HG02610 (cell line): ENCODE measurements around the gene ZNF664.

ENCODE experiments used
- ATAC-seq: cut with Tn5 transposase; IDR thresholded peaks from one replicate; pipeline ENCODE4 v1.9.1; 2021; ENCODE audit warnings: mild to moderate bottlenecking, moderate library complexity; ENCODE audit not compliant: unreplicated experiment

ZNF664 gene

DNA sequence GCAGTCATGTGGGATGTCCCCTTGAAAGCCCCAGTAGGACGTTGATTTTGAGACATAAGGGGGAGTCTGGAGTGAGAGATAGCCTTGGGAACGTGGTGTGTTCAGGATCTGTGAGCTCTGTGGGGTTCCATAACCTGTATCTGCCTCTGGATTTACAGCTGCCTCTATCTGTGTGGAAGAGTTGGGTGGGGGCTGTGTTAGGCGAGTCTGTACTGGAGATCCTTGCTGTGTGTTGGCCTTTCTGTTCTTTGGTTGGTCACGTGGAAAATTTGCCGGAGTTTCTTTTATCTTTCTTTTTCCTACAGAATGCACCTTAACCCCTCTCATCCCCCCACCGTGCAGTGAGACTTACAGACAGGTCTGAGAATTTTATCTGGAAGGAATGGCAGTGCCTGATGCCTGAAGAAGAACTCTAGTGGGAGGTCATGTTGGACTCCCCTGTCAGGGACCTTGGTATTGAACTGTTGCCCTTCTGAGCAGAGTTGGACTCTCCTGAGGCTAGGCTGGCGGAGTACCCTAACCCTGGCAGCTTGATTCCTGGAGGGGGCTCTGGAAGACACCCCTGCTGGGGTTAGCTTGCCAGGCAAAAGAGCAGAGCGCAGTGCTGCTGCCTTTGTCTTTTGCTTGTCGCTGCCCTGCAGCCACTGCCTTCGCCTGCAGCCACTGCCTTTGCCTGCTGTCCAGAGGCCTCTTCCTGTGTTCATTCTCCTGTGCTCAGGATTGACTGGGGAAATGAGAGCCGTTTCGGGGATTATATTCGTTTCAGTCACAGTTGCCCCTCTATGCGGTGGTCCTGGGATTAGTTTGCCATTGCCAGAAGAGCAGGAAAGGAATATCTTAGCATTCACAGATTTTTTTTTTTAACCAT is 34.1 kb downstream of the ZNF664 start:
- no peak for ATAC-seq

DNA sequence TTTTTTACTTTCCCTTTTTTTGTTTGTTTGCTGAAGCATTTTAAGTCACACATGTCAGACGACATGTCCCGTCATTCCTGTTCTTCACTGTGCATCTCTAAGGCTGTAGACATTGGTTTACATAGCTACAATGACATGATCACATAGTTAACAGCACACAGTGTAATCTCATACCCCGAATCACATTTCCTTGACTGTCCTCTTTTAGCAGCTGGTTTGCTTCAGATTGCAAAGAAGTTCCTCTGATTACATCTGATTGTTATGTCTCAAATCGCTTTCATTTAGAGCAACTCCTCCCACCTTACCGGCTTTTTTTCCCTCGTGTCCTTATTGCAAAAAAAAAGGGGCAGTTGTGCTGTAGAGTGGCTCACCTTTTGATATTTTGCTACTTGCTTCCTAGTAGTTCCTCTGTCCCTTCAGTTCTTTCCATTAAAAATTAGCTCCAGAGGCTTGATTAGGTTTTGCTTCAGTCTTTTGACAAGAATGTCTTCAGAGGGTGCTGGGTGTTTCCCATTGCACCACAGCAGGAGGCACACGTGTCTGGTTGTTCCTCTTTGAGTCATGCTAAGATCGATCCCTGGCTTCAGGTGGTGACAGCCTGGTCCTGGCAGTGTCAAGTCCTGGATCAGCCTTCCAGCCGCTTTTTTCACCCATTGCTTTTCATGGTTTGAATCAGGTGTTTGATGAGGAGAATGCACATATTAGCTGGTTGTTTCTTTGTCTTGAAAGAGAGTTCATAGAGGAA is 35.0 kb downstream of the ZNF664 start:
- no peak for ATAC-seq

- no peak for ATAC-seq
These were observed 35.6 kb downstream of the ZNF664 start for GRCh38 chr12:124008595-124008994.

DNA sequence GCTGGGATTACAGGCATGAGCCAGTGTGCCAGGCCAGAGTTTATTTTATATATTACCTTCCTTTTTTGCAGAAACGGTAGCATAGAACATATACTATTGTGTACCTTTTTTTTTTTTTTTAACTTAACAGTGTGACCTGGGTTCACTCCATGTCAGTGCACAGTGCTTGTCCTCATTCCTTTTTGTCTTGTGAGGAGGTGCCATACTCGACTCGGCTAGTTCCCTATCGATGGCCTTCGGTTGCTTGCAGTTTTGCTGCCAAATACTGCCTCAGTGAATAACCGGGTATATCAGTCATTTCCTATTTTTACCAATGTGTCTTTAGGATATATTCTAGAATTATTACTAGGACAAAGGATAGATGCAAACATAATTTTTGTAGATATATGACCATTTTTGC is 36.8 kb downstream of the ZNF664 start:
- ATAC-seq: no peak

DNA sequence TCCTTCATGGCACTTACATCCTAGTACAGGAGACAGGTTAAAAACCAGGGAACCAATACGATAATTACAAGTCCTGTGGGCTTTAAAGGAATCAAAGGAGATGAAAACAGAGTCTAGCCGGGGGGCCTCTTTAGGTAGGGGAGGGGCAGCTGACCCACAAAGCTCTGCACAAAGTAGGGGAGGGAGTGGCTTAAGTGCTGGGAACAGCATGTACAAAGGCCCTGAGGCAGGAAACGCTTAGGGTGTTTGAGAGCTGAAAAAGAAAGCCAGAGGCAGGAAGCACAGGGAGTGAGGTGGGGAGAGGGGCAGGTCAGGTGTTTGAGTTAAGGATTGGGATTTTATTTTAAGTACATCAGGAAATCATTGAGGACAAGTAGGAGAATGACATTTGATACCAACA is 37.7 kb downstream of the ZNF664 start:
- ATAC-seq: no peak

GRCh38 chr12:124011435-124012115 is 38.6 kb downstream of the ZNF664 start:
- ATAC-seq: no peak

GRCh38 chr12:124013073-124013472 is 40.1 kb downstream of the ZNF664 start:
- no peak for ATAC-seq

GRCh38 chr12:124015494-124016461 is 42.8 kb downstream of the ZNF664 start:
- no peak for ATAC-seq

DNA sequence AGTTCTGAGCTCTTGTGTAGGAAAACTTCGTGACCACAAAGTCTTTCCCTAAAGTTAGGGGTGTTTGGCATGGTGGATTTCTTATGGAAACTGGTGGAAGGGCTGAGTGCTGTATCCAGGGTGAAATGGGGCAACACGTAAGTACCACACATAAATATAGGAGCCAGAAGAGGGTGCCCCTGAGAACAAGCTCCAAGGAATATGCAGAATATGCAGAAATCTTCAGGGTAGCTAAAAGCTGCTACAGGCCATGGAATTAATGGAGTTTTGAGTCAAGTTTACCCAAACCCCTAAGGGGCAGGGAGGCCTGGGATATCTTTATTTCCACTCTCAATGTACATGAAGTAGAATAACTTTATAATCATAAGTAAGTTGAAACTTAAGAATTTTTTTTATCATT is 44.0 kb downstream of the ZNF664 start:
- no peak for ATAC-seq

- no peak for ATAC-seq
These were observed 45.5 kb downstream of the ZNF664 start for GRCh38 chr12:124018539-124018938.

DNA sequence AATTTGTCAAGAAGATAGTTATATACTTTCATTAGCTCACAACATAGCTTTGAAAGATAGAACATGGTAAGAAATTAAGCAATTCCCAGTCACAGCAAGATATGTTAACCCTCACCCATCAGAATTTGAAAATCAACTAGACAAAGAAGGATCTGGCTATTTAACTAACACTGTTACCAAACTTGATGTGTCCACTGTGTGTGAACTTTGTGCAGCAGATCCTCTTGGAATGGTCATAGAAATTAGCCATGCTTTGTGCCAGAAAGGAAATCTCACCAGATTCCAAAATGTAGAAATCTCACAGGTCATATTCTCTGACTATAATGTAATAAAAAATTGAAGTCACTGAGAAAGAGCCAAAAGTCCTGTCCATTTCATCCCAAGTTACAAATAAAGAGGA is 46.1 kb downstream of the ZNF664 start:
- no peak for ATAC-seq

DNA sequence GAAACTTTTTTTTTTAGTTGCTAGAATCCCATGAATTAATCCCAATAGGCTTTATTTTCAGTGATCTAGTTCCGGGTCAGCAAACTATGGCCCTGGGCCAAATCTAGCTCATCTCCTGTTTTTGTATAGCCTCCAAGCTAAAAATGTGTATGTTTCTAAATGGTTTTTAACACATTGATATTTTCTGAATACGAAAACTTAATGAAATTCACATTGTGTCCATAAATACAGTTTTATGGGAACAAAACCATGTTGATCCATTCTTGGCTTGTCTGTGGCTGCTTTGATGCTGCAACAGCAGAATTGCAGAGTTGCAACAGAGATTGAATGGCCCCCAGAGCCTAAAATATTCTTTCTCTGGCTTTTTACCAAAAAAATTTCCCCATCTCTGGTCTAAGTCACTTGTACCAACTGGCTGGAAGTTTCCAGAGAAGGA is 47.5 kb downstream of the ZNF664 start:
- no peak for ATAC-seq

DNA sequence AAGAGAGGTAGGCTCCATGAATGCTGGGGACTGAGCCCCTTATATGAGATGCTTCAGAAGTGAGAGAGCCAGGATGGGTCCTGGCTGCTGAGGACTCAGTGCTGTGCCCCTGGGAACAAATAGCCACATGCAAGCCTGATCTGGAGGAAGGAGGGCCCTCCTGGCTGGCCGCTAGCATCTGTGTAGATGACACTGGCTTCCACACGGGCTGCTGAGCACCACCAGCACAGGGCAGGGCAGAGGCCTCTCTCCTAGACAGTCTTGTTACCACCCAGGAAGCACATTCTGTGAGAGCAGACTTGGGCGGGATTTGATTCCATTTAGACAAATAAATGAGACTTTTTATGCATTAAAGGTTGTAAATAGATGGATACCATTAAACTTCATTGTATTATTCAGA is 48.0 kb downstream of the ZNF664 start:
- ATAC-seq: no peak

GRCh38 chr12:124022161-124022560 is 49.1 kb downstream of the ZNF664 start:
- no peak for ATAC-seq

GRCh38 chr12:124024263-124024678 is 51.3 kb downstream of the ZNF664 start:
- no peak for ATAC-seq

GRCh38 chr12:124024776-124025175 is 51.8 kb downstream of the ZNF664 start:
- ATAC-seq: no peak

GRCh38 chr12:124025661-124026060 is 52.6 kb downstream of the ZNF664 start:
- no peak for ATAC-seq

- no peak for ATAC-seq
These were observed 54.0 kb downstream of the ZNF664 start for GRCh38 chr12:124026755-124027745.
